Transverse colon (tissue), 4 donors: Measurements from ENCODE around the gene KCNV2. TPM values are rescaled to one million over a fixed set of nuclear protein-coding genes. Genes with fewer than 3 reads are reported as not detected.

Experiments
- DNase-seq: peaks from one replicate; pipeline ENCODE4 v3.0.0-alpha.2; 2019
- H3K27ac ChIP-seq, 4 donors: fragments of 200-600 bp; sonication (generic); 2 replicates each; pipeline ENCODE4 v1.5.1; 2016 to 2018; ENCODE audit warnings: inconsistent platforms in 4 of 4
- H3K27me3 ChIP-seq: fragments of 200-600 bp; sonication (generic); 2 replicates; pipeline ENCODE4 v1.5.1; 2017; ENCODE audit warnings: inconsistent platforms
- H3K36me3 ChIP-seq, 4 donors: fragments of 200-600 bp; sonication (generic); 2 replicates each; pipeline ENCODE4 v1.5.1; 2017 to 2019; ENCODE audit warnings: inconsistent platforms in 4 of 4
- H3K4me1 ChIP-seq, 4 donors: fragments of 200-600 bp; sonication (generic); 2 replicates each; pipeline ENCODE4 v1.5.1; 2017 to 2020; ENCODE audit warnings: inconsistent platforms in 4 of 4
- H3K4me3 ChIP-seq, 4 donors: fragments of 200-600 bp; sonication (generic); 1 replicate in 1 of 4; 2 replicates in 3 of 4; pipeline versions ENCODE4 v1.5.1 to v1.6.1; 2017 to 2019; ENCODE audit warnings: inconsistent platforms in 4 of 4
- H3K9me3 ChIP-seq, 2 donors: fragments of 200-600 bp; sonication (generic); 2 replicates each; pipeline ENCODE4 v1.5.1; 2017 to 2019; ENCODE audit warnings: inconsistent platforms in 2 of 2
- CTCF ChIP-seq, 5 experiments: fragments of 200-600 bp in 3 of 5; fragments of 450-650 bp in 2 of 5; sonication (generic) in 3 of 5; IDR thresholded peaks; 1 replicate in 2 of 5; 2 replicates in 3 of 5; pipeline ENCODE4 v1.5.1; 2016 to 2017; ENCODE audit warnings: antibody characterized with exemption in 5 of 5, inconsistent platforms in 3 of 5, mild to moderate bottlenecking in 2 of 5, moderate library complexity in 1 of 5
- EP300 ChIP-seq: sonication (generic); formaldehyde crosslinking; IDR thresholded peaks from one replicate; pipeline ENCODE4 v1.6.1; 2017; ENCODE audit warnings: antibody characterized with exemption, low read depth
- POLR2A ChIP-seq: fragments of 450-650 bp; IDR thresholded peaks from one replicate; pipeline ENCODE4 v1.6.1; 2016; ENCODE audit warnings: antibody characterized with exemption, mild to moderate bottlenecking, moderate library complexity
- POLR2AphosphoS5 ChIP-seq, 3 donors: sonication (generic); formaldehyde crosslinking; IDR thresholded peaks; one replicate each; pipeline ENCODE4 v1.6.1; 2016; ENCODE audit warnings: antibody characterized with exemption in 3 of 3
- WGBS, 2 donors: methylation state at CpG; one replicate each; pipeline ENCODE4 v1.1.5; 2018; ENCODE audit warnings: low coverage in 1 of 2; 5-methylcytosine and 5-hydroxymethylcytosine counted together
- in situ Hi-C, 4 donors: fragments of 200-750 bp; cut with MboI; loops; one replicate each; pipeline versions ENCODE4 v1.15.0 to v1.15.1; 2017; ENCODE audit warnings: low sequenced_read_pairs in 3 of 4, low pct_ligation_motif_present in 1 of 4, low pct_unique_long_range_greater_than_20kb in 1 of 4
- intact Hi-C: fragments of 100-400 bp; cut with DNase I; formaldehyde crosslinking; loops from one replicate; pipeline ENCODE4 v1.15.1; 2023; ENCODE audit warnings: low total_unique reads
- total RNA-seq, 4 donors: library from RNA; depleted of rRNA; stranded (reverse); fragments of >200 nt; gene quantifications; one replicate each; pipeline ENCODE4 v1.1.0, GENCODE V29; 2016

Gene KCNV2
- total RNA-seq, 4 donors from 2014 or later: not detected

- Histone ChIP-seq H3K27ac (no peak overlapping the region), H3K4me1 (peaks cover 0 to 7% (median 0%) of the 10 kb centered on the region in 4 donors), H3K9me3 (no peaks in the 10 kb centered on the region), H3K27me3 (no peaks in the 10 kb centered on the region), H3K36me3 (no peaks in the 10 kb centered on the region), H3K4me3 (no peak overlapping the region)
- intact Hi-C loops: no loop called here
- no peak for TF ChIP-seq EP300
- TF ChIP-seq CTCF (IDR thresholded peaks at IDR 0.05): no peak
- TF ChIP-seq POLR2AphosphoS5 (IDR thresholded peaks at IDR 0.05): no peak
- TF ChIP-seq POLR2A: no peak
- no peak for DNase-seq
- in situ Hi-C loops: no loop called here
- 84 to 94% methylated on average over 4 of the region's 4 CpGs for WGBS, 2 donors
Observed at GRCh38 chr9:2725898-2726649, 8.8 kb downstream of the KCNV2 start.

- H3K36me3 ChIP-seq: no peaks in the 10 kb centered on the region
- no peak overlapping the region for H3K4me3 ChIP-seq
- in situ Hi-C loops: no loop called here
- H3K27me3 ChIP-seq: no peaks in the 10 kb centered on the region
- WGBS, 2 donors: 83 to 84% methylated on average over 1 to 13 of the region's 13 CpGs
- peaks cover 0 to 7% (median 0%) of the 10 kb centered on the region in 4 donors for H3K4me1 ChIP-seq
- DNase-seq: no peak
- intact Hi-C loops: no loop called here
- TF ChIP-seq POLR2A (no peak), POLR2AphosphoS5 (IDR thresholded peaks at IDR 0.05) (no peak), CTCF (IDR thresholded peaks at IDR 0.05) (no peak), EP300 (no peak)
- H3K9me3 ChIP-seq: no peaks in the 10 kb centered on the region
- no peak overlapping the region for H3K27ac ChIP-seq
Observed at GRCh38 chr9:2726650-2727340, 9.5 kb downstream of the KCNV2 start.

GRCh38 chr9:2727374-2727773 is 10.1 kb downstream of the KCNV2 start:
- in situ Hi-C loops: no loop called here
- Histone ChIP-seq H3K9me3 (no peaks in the 10 kb centered on the region), H3K27me3 (no peaks in the 10 kb centered on the region), H3K4me1 (peaks cover 0 to 7% (median 0%) of the 10 kb centered on the region in 4 donors), H3K27ac (no peak overlapping the region), H3K36me3 (no peaks in the 10 kb centered on the region), H3K4me3 (no peak overlapping the region)
- no peak for DNase-seq
- TF ChIP-seq POLR2AphosphoS5 (IDR thresholded peaks at IDR 0.05) (no peak), POLR2A (no peak), EP300 (no peak), CTCF (IDR thresholded peaks at IDR 0.05) (no peak)
- 67 to 84% methylated on average over 1 to 2 of the region's 2 CpGs for WGBS, 2 donors
- intact Hi-C loops: no loop called here

- Histone ChIP-seq H3K36me3 (no peaks in the 10 kb centered on the region), H3K9me3 (no peaks in the 10 kb centered on the region), H3K27me3 (no peaks in the 10 kb centered on the region), H3K4me1 (peaks cover 0 to 7% (median 0%) of the 10 kb centered on the region in 4 donors), H3K27ac (no peak overlapping the region), H3K4me3 (no peak overlapping the region)
- intact Hi-C loops: no loop called here
- no peak for DNase-seq
- WGBS, 2 donors: 20 to 26% methylated on average over 3 to 5 of the region's 5 CpGs
- in situ Hi-C loops: no loop called here
- TF ChIP-seq EP300 (no peak), CTCF (IDR thresholded peaks at IDR 0.05) (peak; percentile 29 to 57 (median 42))
Observed at GRCh38 chr9:2727966-2728613, 10.8 kb downstream of the KCNV2 start.
